ENCODE data around the gene FBLN2.

Gene FBLN2

GRCh38 chr3:13653631-13654279 is 104.8 kb downstream of the FBLN2 start:
- no peak for DNase-seq

DNA sequence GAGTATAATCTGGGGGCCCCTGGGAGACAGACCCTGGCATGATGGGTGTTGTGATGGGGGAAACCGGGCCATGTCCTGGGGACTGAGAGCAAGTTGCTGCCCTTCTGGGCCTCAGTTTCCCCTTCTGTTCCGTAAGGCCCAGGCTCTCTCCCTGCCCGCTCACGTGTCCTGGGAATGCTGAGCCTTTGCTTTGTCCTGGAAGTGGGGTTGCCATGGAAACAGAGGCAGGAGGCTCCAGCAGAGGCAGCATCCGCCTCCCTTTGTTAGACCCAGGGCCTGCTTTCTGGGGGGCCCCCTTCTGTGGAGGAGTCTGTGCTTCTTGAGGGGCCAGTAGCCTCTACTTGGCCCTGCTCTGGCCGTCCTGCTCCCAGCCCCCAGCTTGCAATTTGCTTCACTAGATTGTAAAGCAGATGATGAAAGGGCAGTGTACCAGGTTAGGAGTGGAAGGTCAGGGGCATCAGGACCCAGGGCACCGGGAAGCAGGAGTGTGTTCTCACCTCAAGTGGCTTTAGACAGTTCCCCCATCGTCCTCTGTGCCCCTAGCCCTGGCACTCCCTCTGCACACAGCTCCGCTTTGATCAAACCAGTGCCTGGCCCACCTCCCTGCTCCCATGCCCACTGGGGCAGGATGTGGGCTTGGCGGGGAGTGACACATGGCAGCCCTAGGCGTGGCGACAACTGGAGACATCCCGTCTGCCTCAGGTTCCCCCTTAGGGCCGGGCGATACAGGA is 105.6 kb downstream of the FBLN2 start:
- DNase-seq: no peak

DNA sequence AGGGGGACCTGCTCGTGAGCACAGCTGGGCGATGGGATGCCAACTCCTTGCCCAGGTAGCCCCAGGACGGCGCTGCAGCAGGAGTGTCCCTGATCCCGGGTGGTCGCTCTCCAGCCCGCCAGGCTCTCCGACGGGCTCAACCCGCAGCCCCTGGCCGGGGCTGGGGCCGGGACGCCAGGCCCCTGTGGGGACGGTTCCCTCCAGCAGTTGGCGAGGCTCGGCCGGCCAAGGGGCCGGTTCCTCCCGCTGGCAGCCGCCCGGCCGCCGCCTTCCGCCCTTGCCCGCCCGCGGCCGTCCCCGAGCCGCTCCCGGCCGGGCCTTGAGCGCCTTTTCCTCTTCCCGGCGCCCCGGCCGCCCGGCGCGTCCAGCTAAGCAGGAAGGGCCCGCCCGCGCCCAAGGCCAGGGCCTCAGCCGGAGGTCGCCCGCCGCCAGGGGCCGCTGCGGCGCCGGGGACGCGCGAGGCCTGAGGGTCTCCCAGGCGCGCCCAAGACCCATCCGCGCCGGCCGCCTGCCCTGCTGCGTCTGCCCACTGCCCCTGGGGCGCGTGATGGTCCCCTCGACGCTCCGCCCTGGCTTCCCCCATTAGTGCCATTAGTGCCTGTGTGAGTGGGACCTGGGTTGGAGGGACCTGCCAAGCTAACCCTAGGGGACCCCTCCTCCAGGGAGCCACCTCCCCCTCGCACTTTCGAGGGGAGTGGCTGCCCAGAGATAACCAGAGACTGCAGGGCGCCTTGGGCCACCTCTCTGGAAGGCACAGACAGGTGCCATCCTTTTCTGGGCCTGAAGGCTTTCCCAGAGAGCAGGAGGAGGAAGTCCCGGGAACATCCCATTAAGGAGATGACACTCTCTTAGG is 106.4 kb downstream of the FBLN2 start:
- DNase-seq: no peak

DNA sequence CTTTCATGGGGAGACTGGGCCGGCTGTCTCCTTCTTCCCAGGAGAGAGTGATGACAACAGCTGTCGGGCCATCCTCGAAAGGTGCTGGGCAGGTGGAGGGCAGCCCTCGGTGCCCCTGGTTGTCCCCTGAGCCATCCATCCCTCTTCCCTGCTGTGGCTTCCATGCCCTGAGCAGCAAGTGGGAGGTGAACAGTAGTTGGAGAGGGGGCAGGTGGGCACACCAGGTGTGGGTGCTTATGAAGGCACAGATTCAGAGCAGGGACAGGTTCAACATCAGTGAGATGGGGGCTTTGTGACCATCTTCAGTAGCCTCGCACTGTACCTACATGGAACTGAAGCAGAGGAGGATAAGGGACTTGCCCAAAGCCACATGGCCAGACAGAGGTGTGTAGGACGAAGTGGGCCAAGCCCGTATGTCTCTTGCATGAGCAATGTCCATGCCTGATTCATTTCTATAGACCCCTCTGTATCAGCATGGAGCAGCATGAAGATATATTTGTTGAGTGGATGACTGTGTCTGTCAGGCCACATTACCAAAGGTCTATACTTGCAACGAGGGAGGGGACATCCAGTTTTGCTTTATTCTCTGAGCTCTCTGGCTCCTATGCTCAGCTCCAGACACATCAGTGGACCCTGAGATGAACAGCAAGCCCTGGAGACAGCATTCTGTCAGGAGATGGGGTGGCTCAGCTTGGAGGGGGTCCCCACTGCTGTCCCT is 107.8 kb downstream of the FBLN2 start:
- no peak for DNase-seq

- DNase-seq: no peak
Measured at GRCh38 chr3:13657660-13658435, 108.9 kb downstream of the FBLN2 start.

DNA sequence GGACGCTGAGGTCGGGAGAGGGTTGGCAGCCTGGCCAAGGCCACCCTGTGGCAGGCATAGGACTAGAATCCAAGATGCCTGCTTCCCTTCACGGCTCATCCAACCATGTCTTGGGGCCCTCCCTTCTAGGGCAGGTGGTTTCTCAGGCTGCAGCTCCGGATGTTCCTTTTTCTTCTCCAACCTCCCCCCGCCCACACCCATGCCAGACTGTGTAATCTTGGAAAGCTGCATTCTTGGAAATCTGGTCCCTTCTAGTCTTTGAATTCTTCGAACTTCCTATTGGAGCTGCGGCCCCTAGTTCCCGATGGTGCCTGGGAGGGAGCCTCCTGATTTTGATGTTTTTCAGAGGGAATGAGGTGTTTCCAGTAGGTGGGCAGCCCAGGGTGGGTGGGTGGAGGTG is 109.8 kb downstream of the FBLN2 start:
- DNase-seq: no peak

DNA sequence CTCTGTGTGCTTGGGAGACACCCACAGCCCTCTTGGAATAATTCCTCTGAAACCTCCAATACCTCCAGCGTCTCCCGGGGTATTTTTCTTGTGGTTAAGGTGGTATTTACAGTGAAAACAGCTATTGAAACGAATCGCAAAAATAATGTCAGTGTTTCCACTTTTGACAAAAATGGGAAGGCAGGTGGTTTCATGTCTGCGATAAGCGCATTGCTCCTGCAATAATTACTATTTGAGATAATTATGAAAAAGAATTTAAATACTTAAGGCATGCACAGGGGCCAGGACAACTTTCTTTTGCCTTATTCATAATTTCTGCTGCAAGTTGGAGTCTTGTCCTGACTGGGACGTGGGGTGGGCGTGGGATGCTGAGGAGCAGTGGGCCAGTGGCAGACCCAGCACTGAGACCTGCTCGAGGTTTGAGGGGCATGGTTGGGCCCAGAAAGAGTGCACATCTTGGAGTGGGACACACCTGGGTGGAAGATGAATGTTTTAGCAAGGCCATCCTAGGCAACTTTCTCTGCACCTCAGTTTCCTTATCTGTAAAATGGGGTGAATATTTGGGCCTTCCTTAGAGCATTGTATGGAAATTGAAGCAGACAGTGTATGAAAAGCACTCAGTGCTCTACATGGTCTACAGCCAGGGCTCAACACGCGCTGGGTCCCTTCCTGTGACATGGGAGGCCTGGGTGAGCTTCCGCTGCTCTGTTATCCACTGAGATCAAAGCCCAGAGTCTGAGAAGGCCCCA is 110.5 kb downstream of the FBLN2 start:
- DNase-seq: no peak

DNA sequence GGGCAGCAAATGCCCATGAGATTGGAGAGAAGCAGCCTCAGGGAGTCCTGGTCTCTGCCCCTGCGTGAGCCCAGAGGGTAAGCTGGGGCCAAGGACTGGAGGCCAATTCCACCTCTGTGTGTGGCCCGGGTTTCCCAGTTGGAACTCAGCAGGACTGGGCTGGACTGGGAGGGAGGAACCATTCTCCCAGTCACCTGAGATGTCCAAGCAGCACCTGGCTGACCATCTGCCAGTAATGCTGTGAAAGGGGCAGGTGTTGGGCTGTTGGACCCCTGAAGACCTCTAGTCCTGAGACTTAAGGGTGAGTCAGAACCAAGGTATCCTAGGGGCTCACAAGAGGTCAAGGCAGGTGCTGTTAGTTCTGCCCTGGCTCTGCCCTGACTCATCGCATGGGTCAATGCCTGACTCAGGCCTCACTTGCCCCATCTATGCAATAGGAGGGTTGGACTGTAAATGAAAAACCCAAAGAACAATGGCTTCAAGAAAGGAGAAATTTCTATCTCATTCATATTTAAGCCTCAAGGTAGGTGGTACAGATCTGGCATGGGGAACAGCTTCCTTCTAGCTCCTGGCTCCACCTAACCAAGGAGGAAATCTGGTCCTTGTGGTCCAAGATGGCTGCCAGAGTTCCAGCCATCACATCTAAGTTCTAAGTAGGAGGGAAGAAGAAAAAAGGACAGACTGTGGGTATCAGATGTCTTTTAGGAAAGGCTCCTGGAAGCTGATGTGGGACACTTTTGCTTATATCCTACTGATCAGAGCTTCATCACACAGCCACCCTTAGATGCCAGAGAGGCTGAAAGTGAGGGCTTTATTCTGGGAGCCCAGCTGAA is 111.3 kb downstream of the FBLN2 start:
- no peak for DNase-seq

DNA sequence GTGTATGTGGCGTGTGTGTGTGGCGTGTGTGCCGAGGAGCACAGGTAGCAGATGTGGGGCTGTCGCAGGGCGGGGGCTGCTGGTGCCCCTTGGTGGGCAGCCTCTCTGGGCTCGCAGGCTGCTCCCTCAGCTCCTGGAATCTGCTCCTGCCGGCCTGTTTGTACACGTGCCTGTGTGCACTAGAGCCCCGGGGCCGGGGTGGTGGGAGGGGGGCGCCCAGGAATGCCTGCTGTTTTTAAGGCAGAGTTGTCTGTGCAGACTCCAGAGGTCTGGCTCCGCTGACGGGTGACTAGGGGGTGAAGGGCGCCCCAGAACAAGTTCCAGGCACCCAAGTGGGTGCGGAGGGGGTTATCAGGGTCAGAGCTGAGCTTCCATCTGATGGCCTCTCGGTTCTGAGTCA is 112.2 kb downstream of the FBLN2 start:
- DNase-seq: no peak

- no peak for DNase-seq
Measured at GRCh38 chr3:13662238-13662847, 113.4 kb downstream of the FBLN2 start.

GRCh38 chr3:13663781-13664535 is 115.0 kb downstream of the FBLN2 start:
- DNase-seq: no peak

DNA sequence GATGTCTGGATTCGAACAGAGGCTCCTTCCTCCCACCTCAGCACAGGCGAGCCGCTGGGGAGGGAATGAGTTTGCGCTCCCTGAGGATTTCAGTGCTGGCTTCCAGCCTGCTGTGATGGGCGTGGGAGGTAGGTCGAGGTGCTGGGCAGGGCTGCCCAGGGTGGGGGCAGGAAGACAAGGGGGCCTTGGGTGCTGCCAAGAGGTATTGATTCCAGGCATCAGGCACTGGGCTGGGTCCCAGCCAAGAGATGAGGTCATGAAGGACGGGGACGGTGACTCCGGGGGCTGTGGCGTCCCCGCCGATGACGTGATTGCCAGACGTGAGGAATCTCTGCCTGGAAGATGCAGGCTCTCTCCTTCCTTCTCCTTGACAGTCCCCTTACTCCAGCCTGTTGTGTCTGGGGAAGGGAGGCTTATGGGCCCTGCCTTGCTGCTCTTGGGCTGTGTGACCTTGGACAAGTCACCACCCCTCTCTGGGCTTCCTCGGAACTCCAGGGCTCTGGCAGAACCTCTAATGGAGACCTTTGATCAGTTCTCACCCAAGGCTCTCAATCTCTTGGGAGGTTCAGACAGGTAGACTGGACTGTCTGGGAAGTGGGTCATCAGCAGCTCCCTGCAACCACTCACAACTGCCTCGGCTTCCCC is 116.8 kb downstream of the FBLN2 start:
- no peak for DNase-seq

DNA sequence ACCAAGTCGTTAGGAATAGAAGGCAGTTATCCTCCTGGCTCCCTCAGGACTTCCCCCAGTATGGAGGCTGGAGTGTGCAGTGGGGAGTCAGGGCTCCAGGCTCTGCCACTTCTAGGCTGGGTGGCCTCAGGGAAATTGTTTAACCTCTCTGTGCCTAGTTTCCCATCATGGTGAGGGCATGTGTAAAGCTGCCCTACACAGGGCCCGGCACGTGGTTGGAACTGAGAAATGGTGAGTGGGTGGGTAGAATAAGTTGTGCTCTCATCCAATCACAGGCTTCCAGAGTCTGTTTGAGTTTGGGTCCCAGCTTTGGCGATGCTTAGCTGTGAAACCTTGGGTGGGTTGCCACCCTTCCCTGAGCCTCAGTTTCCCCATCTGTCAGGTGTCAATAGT is 117.3 kb downstream of the FBLN2 start:
- DNase-seq: no peak

GRCh38 chr3:13666781-13667709 is 118.1 kb downstream of the FBLN2 start:
- no peak for DNase-seq

DNA sequence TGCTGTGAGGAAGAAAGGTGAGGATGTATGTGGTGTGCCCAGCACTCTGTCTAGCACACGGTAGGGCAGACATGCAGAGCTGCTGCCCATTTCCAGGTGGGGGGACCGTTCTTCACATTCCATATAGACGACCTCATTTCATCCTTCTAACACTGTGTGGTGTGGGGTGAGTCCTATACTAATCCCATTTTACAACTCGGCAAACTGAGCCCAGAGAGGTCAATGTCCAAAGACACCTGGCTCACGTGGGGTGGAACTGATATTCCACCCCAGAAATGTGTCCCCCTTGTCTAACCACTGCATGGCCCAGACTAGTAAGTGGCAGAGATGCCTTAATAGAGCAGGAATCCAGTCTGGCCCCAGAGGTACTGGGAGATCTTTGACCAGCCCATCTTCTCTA is 119.2 kb downstream of the FBLN2 start:
- DNase-seq: no peak

GRCh38 chr3:13669457-13669856 is 120.5 kb downstream of the FBLN2 start:
- DNase-seq: no peak

DNA sequence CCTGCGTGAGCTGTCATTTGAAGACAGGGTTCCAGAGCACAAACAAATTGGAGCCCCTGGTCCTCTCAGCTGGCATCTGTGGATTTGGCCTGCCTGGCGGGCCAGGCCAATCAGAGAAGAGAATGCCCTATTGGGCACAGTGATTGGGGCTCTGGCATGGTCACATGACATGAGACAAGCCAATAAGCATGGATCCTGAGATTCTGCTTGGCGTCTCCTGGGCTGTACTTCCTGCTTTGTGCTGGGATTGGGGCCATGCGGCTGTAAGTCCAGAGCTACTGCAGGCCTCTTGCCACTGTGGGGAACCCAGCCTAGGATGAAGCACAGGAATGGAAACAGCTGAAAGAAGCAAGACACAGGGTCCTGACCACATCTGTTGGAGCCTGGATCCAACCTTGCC is 121.4 kb downstream of the FBLN2 start:
- no peak for DNase-seq
